Keratinocyte (primary cell): ENCODE measurements around the gene USP27X.

Experiments used
- CTCF ChIP-seq, 3 experiments: IDR thresholded peaks in 1 of 3; conservative IDR thresholded peaks in 1 of 3; optimal IDR thresholded peaks in 1 of 3; 2 replicates in 2 of 3; 3 replicates in 1 of 3; pipeline versions ENCODE3 to v1.5.1; 2011; ENCODE audit warnings: low read length in 3 of 3, mild to moderate bottlenecking in 3 of 3, moderate library complexity in 2 of 3, control low read depth in 1 of 3, inconsistent platforms in 1 of 3; ENCODE audit not compliant: insufficient read depth in 2 of 3; ENCODE audit errors: extremely low read depth in 1 of 3
- EZH2 ChIP-seq: IDR thresholded peaks from one replicate; pipeline ENCODE4 v1.6.1; 2012; ENCODE audit warnings: inconsistent platforms, mild to moderate bottlenecking, low read length, moderate library complexity

DNA sequence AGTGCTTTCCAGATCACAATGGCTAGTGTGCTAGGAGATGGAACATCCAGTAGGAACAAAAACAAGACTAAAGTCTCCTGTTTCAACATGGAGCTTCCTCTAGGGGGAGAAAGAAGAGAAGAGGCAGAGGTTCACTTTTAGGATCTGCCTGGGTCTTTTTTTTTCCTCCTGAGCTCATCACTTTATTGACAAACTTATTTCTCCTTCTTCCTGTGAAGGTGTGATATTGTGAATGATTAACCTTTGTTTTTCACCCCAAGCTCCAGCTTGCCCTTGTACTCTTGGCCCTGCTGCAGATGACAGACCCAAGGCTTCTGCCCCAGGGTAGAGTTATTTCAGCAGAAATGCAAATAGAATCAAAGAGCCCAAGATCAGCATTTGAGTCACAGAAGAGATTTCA is 36.7 kb upstream of the USP27X start:
- TF ChIP-seq CTCF (optimal IDR thresholded peaks at IDR 0.05 in 1 of 3, IDR thresholded peaks at IDR 0.05 in 1 of 3, conservative IDR thresholded peaks at IDR 0.05 in 1 of 3; ENCODE audit: extremely low read depth in 1 of 3, insufficient read depth in 2 of 3, low read length in 3 of 3) (no peak), EZH2 (no peak)
